HG03097 (cell line): ENCODE data around the gene LRRC47.

Experiments used
- ATAC-seq: cut with Tn5 transposase; IDR thresholded peaks from one replicate; pipeline ENCODE4 v1.9.1; 2021; ENCODE audit not compliant: unreplicated experiment, low FRiP score

Gene LRRC47

DNA sequence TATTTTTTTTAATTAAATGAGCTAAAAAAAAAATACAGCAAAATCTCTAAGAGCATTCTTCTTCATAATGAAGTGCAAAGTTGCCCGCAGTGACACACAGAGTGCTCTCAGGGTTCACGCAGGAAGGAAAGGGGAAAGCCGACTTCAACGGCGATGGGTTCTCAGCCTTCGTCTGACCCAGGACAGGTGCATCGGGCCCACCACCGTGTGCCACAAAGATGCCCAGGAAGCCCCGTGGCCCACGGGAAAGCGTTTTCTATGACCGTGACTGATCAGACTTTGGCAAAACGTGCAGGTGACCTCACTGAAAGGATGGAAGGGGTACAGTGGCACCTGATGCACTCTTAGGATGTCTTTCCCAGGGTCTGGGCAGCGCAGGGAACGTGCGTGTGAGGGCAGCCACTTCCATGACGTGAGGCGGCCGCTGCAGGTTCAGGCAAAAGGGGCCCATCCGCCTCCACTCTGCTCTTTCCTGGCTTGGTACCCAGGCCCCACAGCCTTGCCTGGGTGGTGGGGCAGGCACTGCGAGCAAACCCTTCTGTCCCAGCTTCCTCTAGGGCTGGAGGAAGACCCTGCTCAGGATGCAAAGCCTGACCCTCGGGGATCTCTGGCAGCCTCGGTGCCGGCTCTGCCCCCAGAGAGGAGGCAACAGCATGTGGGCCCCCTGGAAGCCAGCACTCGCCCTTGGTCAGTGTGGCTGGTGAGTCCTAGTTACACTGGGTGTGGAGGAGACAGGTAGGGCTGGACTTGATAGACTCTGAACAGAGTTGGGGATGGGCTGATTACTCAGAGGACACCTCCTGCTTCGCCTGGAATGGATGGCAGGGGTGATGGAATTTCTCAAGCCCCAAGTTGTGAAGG is 8.3 kb downstream of the LRRC47 start:
- ATAC-seq, result no peak

DNA sequence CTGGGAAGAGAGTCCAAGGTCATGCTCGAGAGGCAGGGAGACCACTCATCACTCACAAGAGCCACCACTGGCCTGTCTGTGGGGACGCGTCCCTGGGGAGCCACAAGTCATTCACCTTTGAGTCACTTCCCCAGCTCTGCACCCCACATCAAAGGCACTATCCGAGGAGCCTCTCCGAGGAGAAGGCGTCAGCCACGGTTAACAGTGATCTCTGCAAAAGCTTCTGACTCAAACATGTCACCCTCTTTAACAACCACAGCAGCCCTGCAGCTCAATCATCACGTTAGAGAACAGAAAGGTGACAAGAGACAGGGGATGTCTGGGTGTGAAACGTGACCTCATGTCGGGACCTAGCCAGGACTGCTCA is 9.0 kb downstream of the LRRC47 start:
- no peak for ATAC-seq

DNA sequence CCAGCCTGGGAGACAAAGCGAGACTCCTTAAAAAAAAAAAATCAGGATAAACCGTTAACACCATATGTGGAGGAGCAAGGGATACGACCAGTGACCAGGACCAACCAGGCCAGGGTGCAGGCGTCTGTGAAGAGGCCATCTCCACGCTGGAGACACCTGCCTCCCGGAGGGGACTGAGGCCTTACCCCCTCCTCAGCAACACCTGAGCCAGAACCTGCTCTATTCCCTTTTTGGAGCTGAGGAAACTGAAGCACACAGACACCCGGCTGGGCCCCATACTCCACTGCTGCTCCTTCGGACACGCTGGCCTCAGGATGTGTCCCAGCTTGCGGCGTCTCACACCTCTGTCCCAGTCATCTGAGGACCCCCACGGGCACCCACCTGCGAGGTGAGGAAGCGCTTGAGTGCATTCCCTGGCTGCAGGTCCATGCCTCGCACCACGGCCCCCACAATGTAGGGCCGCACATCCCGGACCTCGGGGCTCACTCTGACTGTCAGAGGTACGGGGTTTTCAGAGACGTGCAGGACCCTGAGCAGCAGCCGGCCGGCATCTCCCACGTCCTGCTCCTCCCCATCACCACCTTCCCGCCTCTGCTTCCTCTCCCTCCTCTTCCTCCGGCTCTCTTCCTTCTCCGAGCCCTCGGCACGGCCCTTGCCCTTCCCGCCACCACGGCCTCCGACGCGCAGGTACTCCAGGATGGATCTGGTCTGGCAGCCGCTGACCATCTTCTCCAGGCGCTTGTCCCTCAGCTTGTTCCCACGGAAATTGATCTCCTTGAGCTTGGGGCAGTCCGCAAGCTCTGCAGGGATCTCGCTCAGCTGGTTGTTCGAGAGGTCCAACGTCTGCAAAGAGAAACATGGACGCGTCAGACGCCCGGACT is 9.6 kb downstream of the LRRC47 start:
- ATAC-seq, result no peak

DNA sequence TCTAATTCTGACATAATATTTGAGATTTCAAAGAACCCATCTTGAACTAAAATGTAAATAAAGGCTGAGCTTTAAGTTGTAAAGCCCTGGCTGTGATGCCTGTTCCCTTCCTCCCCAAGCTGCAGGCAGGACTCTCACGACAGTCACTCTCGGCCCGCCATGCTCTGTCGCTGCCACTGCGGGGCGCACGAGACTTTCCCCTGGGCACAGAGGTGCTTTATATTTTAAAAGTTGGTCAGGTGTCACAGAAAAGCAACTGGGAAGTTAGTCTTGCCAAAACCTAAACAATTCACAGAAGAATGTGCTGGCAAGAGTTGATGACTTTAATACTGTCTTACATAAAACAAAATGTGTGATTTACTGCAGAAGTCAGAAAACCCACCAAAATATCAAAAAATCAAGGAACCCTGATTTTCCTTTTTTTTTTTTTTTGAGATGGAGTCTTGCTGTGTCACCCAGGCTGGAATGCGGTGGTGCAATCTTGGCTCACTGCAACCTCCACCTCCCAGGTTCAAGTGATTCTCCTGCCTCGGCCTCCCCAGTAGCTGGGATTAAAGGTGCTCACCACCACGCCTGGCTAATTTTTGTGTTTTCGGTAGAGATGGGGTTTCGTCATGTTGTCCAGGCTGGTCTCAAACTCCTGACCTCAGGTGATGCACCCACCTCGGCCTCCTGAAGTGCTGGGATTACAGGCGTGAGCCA is 10.7 kb downstream of the LRRC47 start:
- ATAC-seq, result no peak

DNA sequence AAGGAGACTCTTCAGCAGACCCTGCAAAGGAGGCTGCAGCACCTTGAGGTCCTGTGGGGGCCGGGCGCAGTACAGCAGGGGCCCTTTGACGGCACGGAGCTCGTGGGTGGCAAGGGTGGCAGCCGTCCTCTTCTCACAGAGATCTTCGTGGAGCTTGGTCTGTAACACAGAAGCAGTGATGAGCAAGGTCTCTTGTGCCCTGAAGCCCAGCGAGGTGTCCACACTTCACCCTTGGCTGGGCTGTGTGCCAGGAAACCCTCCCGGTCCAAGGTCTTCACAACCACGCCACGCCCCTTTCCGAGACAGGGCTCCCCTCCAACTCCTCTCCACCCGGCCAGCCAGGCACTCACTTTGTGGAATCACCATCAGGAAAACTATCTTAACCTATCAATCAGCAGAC is 11.3 kb downstream of the LRRC47 start:
- no peak for ATAC-seq

DNA sequence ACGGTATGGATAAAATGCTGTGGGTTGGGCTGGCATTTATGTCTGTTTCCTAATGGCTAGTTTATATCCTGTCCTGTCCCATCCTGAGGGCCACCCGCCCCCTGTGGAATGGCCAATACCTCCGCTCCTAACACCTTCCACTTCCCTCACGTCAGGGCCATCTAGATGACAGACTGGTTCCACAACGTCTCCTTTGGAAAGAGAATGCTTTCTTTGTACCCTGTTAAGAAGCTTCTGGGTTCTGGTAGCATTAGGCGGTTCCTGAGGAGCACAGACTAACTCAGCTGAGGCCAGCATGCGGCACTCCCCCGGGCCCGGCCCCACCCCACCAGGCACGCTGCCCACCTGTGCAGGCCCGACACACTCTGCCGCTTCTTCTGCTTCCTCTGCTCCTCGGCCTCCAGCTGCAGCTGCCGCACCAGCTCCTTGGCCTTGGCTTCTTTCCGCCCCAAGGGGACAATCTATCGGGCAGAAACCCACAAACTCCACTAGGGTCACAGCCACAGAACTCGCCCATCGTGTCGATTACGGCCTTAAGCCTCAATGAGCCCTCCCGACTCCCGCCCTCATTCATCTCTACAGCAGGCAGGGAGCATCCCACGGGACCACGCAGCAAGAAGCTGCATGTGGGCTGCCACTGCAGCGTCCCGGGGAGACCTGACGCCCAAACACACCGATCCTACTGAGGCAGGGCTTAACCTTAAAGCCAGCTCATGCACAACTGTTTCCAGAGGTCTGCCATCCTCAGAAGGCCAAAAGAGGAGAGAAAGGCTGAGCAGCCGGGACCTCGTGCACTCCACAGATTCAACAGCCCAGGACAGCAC is 12.4 kb downstream of the LRRC47 start:
- ATAC-seq, result no peak

DNA sequence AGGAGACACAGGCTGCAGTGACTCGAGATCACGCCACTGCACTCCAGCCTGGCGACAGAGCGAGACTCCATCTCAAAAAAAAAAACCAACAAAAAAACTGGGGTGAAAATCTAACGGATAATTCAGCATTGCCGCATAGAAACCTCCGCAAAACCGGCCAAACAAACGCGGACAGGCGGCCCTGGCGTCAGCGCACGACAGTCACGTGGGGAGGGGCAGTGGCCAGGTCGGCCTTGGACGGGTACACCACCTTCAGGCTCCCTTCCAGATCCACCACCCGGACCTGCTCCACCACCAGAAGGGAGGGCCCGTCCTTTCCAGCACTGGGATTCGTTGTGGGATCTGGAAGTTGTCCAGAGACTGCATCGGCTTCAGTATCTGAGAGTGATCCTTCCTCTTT is 15.4 kb downstream of the LRRC47 start:
- ATAC-seq, result no peak

DNA sequence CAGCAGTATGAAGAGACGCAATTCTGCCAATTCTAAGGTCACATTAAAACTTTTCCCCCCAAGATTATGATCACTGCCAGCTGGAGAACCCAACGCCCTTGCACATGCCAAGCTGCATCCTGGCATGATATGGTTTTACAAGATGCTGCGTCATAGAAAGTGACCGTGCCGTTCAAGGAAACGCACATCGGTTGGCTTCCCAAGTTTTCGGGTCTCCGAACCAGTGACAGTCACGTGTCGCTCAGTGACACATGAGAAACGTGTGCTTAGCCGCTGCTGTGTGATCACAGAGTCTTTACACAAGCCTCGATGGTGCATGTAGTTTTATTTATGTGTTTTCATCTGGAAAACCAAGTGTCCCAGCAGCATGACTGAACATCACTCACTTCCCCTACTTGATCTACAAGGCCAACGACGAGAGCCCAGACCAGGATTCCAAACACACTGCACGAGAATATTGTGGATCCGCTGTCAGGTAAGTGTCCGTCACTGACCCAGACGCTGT is 16.3 kb downstream of the LRRC47 start:
- ATAC-seq, result no peak

DNA sequence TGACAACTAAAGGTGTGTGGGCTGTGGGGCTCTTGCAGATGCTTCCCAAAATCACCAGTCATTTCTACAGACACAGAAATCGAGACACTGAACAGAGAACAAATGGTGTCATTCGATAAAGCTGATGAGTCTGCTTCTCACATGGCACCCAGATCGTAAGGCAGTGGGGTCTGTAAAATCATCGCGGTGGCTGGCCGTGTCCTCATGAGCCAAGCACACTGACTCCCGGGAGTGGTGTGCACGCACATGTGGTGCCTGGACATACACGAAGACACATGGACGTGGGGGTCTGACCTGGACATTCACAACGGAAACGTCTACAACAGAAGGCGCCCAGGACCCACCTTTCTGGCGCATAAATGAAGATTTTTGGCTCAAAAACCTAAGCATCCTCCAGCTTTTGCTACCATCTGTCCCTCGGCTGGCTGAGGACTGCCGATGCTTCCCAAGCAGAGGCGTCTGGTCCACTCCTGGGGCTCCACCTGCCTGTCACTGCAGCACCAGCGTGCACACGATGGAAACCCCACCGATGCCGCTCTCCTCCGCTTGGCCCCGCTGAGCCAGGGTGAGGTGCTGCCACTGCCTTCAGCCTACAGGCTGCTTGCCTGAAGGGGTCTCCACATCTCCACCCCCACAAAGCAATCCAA is 16.9 kb downstream of the LRRC47 start:
- no peak for ATAC-seq

DNA sequence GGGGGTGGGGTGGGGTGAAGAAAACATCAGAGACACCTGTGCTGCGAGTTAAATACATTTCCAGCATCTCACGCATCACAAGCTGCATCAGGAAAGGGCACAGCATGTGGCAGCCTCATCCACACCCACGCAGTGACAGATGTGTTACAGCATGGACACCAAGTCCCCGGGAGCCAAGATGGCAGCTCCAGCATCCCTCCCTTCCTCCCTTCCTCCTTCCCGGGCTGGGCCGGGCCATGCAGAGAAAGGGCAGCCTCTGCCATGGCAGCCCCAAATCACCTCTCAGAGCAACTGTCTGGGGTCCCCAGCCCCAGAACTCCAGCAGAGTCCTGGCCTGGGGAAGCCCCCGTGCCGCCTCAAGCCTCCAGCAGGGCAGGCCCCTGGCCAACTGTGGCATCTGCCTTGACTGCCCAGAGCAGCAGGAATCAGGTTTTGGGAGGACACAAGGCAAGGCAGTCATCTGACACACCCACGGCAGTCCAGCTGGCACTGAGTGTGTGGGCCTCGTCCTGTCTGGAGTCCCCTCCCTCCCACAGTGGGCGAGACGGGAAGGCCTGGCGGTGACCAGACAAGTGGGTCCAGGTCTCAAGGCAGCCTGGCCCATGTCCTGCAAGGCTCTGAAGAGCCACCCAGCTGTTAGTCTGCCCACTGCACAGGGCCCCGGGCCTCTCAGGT is 17.6 kb downstream of the LRRC47 start:
- no peak for ATAC-seq

DNA sequence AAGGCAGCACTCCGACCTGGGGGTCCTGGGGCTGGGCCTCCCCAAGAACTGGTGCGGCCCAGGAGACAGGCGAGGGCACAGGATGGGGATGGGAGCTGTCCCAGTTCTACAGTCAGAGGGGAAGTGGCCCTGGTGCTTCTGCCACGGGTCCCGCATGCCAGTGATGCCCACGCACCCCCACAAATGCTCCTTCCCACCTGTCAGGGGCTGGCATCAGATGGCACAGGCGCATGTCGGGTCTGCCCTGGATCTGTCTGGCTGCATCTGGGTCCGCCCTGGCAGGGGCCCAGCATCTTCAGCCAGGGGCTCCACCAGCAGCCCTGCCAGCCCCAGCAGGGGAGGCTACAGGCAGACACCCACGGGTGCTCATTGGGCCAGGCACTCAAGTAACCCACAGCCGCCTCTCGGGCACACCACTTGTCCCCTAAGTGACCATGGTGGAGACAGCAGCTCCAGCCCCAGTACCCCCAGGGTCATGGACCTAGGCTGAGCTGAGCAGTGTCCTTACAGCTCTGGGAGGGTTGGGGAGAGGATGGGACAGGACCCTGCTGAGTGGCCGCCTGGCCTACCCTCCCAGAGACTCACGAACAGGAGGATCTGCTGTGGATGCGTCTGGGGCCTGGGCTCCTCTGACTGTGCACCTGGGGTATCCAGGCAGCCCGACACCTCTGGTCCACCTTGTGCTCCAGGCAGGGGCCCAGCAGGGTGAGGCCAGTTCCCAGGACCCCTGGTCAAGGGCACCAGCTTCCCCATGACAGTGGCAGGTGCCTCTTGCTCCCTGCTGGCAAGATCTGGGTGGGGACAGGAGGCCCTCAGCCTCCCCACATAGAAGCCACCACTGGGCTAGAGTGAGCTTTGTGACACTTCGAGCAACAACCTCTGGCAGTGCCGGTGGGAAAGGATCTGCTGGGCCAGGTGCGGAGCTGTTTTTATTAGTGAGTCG is 18.4 kb downstream of the LRRC47 start:
- ATAC-seq, result no peak

DNA sequence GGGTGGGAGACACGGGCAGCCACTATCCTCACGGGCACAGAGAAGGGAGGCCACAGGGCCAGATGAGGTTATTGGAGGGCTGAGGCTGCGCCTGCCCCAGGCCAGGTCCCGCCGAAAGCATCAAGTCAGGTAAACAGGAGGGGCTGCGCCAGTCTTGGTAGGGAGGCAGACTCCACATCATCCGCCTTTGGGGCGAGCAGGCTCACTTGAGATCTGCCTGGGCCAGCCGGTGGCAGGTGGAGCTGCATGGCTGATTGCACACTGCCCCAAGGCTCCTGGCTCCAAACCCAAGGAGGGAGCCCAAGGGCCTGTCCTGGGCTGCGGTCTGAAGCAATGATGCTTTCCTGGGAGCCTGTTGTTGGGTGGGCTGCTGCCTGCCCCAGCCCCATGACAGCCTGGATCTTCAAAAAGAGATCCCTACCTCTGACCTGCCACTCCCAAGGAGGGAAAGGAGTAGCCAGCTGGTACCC is 19.2 kb downstream of the LRRC47 start:
- ATAC-seq, result no peak

DNA sequence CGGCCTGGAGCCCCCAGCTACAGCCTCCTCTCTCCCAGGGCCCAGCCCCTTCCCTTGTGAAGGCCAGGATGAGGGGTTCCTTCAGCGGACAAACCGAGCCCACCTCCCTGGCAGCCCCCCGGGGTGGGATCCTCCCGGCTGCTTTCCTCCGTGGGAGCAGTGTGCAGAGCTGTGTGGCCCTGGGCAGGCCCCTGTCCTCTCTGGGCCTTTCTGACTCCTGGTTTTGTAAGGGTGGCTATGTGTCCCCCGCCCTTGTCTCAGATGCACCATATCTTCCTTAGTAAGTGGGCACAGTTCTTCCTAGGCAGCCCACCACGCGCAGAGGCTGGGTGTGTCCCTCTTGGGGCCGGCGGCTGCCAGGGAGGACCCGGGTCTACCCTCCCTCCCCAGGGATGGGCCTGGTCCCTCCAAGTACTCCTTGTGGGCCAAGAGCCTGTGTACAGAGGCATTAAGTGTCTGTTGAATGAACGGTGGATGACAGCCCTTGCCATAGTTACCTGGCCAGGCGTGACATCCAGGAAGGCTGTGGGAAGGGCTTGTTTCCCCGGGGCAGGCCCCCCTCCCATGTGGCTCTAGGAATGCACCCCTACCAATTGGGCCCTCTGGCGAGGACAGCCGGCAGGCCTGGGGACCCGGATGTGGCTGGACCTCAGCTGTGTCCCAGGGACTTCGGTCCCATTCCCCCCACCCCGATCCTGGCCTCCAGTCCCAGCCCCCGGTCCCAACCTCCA is 19.9 kb downstream of the LRRC47 start:
- no peak for ATAC-seq

DNA sequence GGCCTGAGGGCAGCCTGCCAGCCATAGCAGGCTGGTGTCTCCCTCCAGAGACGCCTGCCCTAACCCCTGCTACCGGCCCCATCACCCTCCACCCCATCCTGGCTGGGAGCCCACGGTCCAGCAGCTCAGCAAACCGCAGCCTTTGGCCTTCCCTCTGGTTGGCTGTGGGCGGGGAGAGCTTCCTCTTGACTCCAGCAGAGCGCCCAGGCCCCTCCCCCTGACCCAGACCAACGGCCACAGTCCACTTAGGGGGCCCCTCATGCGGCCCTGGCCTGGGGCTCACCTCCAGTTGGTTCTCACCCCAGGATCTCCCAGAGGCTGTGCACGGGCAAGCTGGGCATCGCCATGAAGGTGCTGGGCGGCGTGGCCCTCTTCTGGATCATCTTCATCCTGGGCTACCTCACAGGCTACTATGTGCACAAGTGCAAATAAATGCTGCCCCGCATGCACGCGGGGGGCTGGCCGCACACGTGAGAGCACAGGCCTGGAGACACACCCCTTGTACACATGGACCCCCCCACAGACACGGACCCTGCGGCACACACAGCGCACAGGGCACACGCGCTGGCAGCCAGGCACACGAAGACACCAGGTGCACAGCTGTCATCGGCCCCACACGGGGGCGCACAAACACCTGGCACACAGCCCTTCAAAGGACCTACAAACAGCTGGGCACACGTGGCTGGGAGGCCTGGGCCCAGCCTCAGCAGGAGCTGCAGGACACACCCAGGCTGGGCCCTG is 20.6 kb downstream of the LRRC47 start:
- ATAC-seq, result no peak

DNA sequence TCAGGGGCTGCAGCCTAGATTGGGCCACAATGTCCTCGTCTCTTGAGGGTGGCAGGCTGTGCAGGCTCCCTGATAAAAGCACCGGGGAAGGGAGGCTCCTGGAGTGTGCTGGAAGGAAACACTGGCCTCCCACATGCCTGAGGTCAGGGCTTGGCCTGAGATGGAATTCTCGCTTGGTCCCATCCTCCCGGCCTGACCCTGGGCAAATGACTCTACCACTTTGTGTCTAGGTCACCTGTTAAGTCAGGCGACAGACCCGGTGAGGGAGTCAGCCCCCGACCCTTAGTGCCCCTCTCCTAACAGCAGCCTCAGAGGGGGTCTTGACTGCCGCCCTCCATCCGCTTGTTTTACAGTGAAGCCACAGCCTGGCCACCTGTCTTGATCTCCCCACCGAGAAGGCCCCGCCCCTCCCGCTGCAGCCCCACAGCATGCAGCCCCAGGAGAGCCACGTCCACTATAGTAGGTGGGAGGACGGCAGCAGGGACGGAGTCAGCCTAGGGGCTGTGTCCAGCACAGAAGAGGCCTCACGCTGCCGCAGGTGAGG is 21.3 kb downstream of the LRRC47 start:
- no peak for ATAC-seq

DNA sequence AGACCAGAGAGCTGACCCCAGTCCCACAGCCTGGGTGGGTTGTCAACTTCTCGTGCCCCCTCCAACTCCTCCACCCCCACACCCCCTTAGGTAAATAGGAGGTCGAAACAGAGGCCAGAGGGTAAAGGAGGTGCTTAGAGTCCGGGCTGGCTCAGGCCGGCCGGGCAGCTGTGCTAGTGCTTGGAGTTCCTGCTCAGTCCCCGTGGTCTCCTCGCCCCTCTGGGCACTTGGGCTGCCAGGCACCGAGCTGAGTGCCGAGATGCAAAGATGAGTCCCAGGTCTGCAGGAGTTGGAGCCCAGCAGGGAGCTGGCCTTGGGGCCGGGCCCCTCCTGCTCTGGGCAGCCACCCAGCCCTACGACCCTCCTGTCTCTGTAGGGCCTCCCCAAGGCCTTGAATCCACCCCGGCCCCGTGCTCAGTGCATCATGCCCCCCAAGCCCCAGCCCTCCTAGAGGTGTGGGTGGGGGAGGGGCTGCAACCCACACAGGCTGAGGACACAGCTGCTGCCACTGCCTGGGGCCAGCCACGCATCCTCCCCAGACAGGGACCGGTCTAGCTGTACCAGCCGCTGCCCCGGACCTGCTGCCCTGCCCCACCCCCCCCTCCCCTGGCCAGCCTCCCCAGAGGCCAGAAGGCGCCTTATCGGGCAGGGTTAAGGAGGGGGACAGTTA is 21.9 kb downstream of the LRRC47 start:
- ATAC-seq, result no peak
